GM23338 (cell line): ENCODE data around the gene AATF. TPM values are rescaled to one million over a fixed set of nuclear protein-coding genes. Genes with fewer than 3 reads are reported as not detected.

ENCODE experiments used
- ATAC-seq: fragments of 200-7000 bp; cut with Tn5 transposase; 3 replicates; pipeline ENCODE4 v1.9.1; 2020
- DNase-seq: peaks from one replicate; pipeline ENCODE4 v3.0.0-alpha.2; 2015; ENCODE audit warnings: low spot score
- H2AFZ ChIP-seq: fragments of 200-600 bp; sonication (generic); 2 replicates; pipeline ENCODE4 v1.8.0; 2016; ENCODE audit warnings: antibody characterized with exemption, mild to moderate bottlenecking, moderate library complexity
- H3F3A ChIP-seq: fragments of 200-600 bp; sonication (generic); replicated peaks from 2 replicates; pipeline ENCODE4 v1.8.0; 2017; ENCODE audit warnings: antibody characterized with exemption, mixed run types, low read depth
- H3K27ac ChIP-seq: fragments of 200-600 bp; sonication (generic); 2 replicates; pipeline ENCODE4 v1.6.1; 2016; ENCODE audit warnings: low read depth
- H3K27me3 ChIP-seq: fragments of 200-600 bp; sonication (generic); 2 replicates; pipeline ENCODE4 v1.8.0; 2016; ENCODE audit warnings: mild to moderate bottlenecking, mixed run types, moderate library complexity; ENCODE audit not compliant: insufficient read depth
- H3K36me3 ChIP-seq: fragments of 200-600 bp; sonication (generic); 2 replicates; pipeline ENCODE4 v1.8.0; 2016; ENCODE audit warnings: mild to moderate bottlenecking; ENCODE audit not compliant: insufficient read depth
- H3K4me1 ChIP-seq: fragments of 200-600 bp; sonication (generic); 2 replicates; pipeline ENCODE4 v1.8.0; 2016; ENCODE audit warnings: mild to moderate bottlenecking, moderate library complexity; ENCODE audit not compliant: insufficient read depth
- H3K4me2 ChIP-seq: fragments of 200-600 bp; sonication (generic); 2 replicates; pipeline ENCODE4 v1.7.1; 2017; ENCODE audit warnings: mixed run types
- H3K4me3 ChIP-seq: fragments of 200-600 bp; sonication (generic); 2 replicates; pipeline ENCODE4 v1.6.1; 2016; ENCODE audit warnings: mixed run types
- H3K79me2 ChIP-seq: fragments of 200-600 bp; sonication (generic); replicated peaks from 2 replicates; pipeline ENCODE4 v1.8.0; 2017; ENCODE audit warnings: mild to moderate bottlenecking; ENCODE audit not compliant: insufficient read depth
- H3K9me2 ChIP-seq: fragments of 200-600 bp; sonication (generic); 2 replicates; pipeline ENCODE4 v1.8.0; 2017; ENCODE audit not compliant: insufficient read depth
- H4K20me1 ChIP-seq: fragments of 200-600 bp; sonication (generic); replicated peaks from 2 replicates; pipeline ENCODE4 v1.8.0; 2017; ENCODE audit warnings: mild to moderate bottlenecking; ENCODE audit not compliant: insufficient read depth
- H3K27ac Mint-ChIP-seq: 2 replicates; pipeline ENCODE4 v1.8.0; 2020; ENCODE audit warnings: inconsistent platforms, mild to moderate bottlenecking, moderate library complexity, mixed read lengths
- H3K27me3 Mint-ChIP-seq: 3 replicates; pipeline ENCODE4 v1.8.0; 2022; ENCODE audit warnings: low read depth, mild to moderate bottlenecking, moderate library complexity, mixed read lengths, inconsistent platforms; ENCODE audit not compliant: insufficient read depth, poor library complexity
- H3K36me3 Mint-ChIP-seq: 3 replicates; pipeline ENCODE4 v1.8.0; 2021; ENCODE audit warnings: low read depth, mild to moderate bottlenecking, inconsistent platforms, moderate library complexity, mixed read lengths
- H3K4me1 Mint-ChIP-seq: 3 replicates; pipeline ENCODE4 v1.8.0; 2020; ENCODE audit warnings: mild to moderate bottlenecking, inconsistent platforms, mixed read lengths
- H3K4me3 Mint-ChIP-seq: 3 replicates; pipeline ENCODE4 v1.8.0; 2021; ENCODE audit warnings: moderate library complexity, mild to moderate bottlenecking, inconsistent platforms, mixed read lengths
- H3K9me3 Mint-ChIP-seq: 3 replicates; pipeline ENCODE4 v1.8.0; 2020; ENCODE audit warnings: moderate library complexity, mild to moderate bottlenecking, inconsistent platforms, mixed read lengths
- CREB1 ChIP-seq: fragments of 250-450 bp; sonication (Bioruptor Pico); IDR thresholded peaks from 2 replicates; pipeline ENCODE4 v1.5.0; 2020; ENCODE audit warnings: low read depth, mild to moderate bottlenecking, moderate library complexity
- CTCF ChIP-seq, 2 experiments: fragments of 200-600 bp in 1 of 2; sonication (generic) in 1 of 2; conservative IDR thresholded peaks; 2 replicates each; pipeline versions ENCODE4 v1.5.1 to v1.6.1; 2016 to 2017; ENCODE audit warnings: antibody characterized with exemption in 2 of 2, low read depth in 2 of 2, mild to moderate bottlenecking in 2 of 2, moderate library complexity in 1 of 2
- ETS1 ChIP-seq: IDR thresholded peaks from 2 replicates; pipeline ENCODE4 v1.6.1; 2016; ENCODE audit warnings: antibody characterized with exemption
- EZH2 ChIP-seq: fragments of 200-600 bp; sonication (generic); IDR thresholded peaks from one replicate; pipeline ENCODE4 v1.8.0; 2017; ENCODE audit warnings: antibody characterized with exemption, mild to moderate bottlenecking, low read depth; ENCODE audit not compliant: unreplicated experiment
- EZH2phosphoT487 ChIP-seq: fragments of 200-600 bp; sonication (generic); IDR thresholded peaks from one replicate; pipeline ENCODE4 v1.8.1; 2018; ENCODE audit warnings: antibody characterized with exemption; ENCODE audit not compliant: unreplicated experiment
- JUNB ChIP-seq: IDR thresholded peaks from one replicate; pipeline ENCODE4 v1.6.1; 2016; ENCODE audit warnings: antibody characterized with exemption; ENCODE audit not compliant: unreplicated experiment
- NANOG ChIP-seq: IDR thresholded peaks from 2 replicates; pipeline ENCODE4 v1.6.1; 2016; ENCODE audit warnings: antibody characterized with exemption, borderline replicate concordance
- POLR2AphosphoS5 ChIP-seq: IDR thresholded peaks from 2 replicates; pipeline ENCODE4 v1.6.1; 2016; ENCODE audit warnings: antibody characterized with exemption, low read depth
- STAT1 ChIP-seq: IDR thresholded peaks from one replicate; pipeline ENCODE4 v1.6.1; 2016; ENCODE audit warnings: antibody characterized with exemption; ENCODE audit not compliant: unreplicated experiment
- ZNF114 ChIP-seq: fragments of 250-450 bp; sonication (Bioruptor Pico); IDR thresholded peaks from 2 replicates; pipeline ENCODE4 v1.5.0; 2020; ENCODE audit warnings: mild to moderate bottlenecking, moderate library complexity
- ZNF331 ChIP-seq: fragments of 250-450 bp; sonication (Bioruptor Pico); IDR thresholded peaks from 2 replicates; pipeline ENCODE4 v1.5.0; 2020; ENCODE audit warnings: low read depth, mild to moderate bottlenecking, moderate library complexity
- polyA plus RNA-seq: library from polyadenylated mRNA; unstranded; fragments of >200 nt; fragmentation: Nextera tagmentation; extraction: Ambion mirVana; gene quantifications from 2 replicates; pipeline ENCODE4 v1.2.1, GENCODE V29; 2016
- total RNA-seq: library from RNA; depleted of rRNA; stranded (reverse); fragments of >200 nt; shearing (Covaris generic); gene quantifications from 2 replicates; pipeline ENCODE4 v1.2.3, GENCODE V29; 2014
- TF ChIP-seq, protein P1 (sequence below): fragments of 250-450 bp; sonication (Bioruptor Pico); IDR thresholded peaks from 2 replicates; pipeline ENCODE4 v1.5.0; 2020; ENCODE audit warnings: mild to moderate bottlenecking, moderate library complexity
- TF ChIP-seq, protein P2 (sequence below): IDR thresholded peaks from one replicate; pipeline ENCODE4 v1.6.1; 2018; ENCODE audit warnings: antibody characterized with exemption; ENCODE audit not compliant: unreplicated experiment

The AATF gene
- total and polyA plus RNA-seq, 2 experiments from 2014 or later, result 40.2 to 71.2 TPM

GRCh38 chr17:37100231-37100630 lies 151.5 kb downstream of the AATF start:
- Mint-ChIP-seq H3K9me3 (no peaks in the 10 kb centered on the region), H3K4me3 (no peak overlapping the region), H3K27ac (peak overlapping the region; percentile 60; the same call in 1 of the 2 replicates), H3K4me1 (peaks cover 35% of the 10 kb centered on the region), H3K27me3 (peaks cover 3% of the 10 kb centered on the region), H3K36me3 (peaks cover 48% of the 10 kb centered on the region)
- H3K79me2 ChIP-seq, result no peaks in the 10 kb centered on the region
- H3K27ac ChIP-seq, result peak overlapping the region; percentile 23; the same call in 1 of the 2 replicates
- ATAC-seq (no peak), DNase-seq (no peak)
- no peak overlapping the region for H3K4me2 ChIP-seq
- no peaks in the 10 kb centered on the region for H4K20me1 ChIP-seq
- peaks cover 28% of the 10 kb centered on the region for H3K36me3 ChIP-seq
- no peak overlapping the region for H3K4me3 ChIP-seq
- no peak overlapping the region for H2AFZ ChIP-seq
- peaks cover 27% of the 10 kb centered on the region for H3K4me1 ChIP-seq
- no peaks in the 10 kb centered on the region for H3K27me3 ChIP-seq
- no peak for TF ChIP-seq NANOG
- TF ChIP-seq ZNF114 (CRISPR knock-in tag), result no peak
- TF ChIP-seq, protein P1, sequence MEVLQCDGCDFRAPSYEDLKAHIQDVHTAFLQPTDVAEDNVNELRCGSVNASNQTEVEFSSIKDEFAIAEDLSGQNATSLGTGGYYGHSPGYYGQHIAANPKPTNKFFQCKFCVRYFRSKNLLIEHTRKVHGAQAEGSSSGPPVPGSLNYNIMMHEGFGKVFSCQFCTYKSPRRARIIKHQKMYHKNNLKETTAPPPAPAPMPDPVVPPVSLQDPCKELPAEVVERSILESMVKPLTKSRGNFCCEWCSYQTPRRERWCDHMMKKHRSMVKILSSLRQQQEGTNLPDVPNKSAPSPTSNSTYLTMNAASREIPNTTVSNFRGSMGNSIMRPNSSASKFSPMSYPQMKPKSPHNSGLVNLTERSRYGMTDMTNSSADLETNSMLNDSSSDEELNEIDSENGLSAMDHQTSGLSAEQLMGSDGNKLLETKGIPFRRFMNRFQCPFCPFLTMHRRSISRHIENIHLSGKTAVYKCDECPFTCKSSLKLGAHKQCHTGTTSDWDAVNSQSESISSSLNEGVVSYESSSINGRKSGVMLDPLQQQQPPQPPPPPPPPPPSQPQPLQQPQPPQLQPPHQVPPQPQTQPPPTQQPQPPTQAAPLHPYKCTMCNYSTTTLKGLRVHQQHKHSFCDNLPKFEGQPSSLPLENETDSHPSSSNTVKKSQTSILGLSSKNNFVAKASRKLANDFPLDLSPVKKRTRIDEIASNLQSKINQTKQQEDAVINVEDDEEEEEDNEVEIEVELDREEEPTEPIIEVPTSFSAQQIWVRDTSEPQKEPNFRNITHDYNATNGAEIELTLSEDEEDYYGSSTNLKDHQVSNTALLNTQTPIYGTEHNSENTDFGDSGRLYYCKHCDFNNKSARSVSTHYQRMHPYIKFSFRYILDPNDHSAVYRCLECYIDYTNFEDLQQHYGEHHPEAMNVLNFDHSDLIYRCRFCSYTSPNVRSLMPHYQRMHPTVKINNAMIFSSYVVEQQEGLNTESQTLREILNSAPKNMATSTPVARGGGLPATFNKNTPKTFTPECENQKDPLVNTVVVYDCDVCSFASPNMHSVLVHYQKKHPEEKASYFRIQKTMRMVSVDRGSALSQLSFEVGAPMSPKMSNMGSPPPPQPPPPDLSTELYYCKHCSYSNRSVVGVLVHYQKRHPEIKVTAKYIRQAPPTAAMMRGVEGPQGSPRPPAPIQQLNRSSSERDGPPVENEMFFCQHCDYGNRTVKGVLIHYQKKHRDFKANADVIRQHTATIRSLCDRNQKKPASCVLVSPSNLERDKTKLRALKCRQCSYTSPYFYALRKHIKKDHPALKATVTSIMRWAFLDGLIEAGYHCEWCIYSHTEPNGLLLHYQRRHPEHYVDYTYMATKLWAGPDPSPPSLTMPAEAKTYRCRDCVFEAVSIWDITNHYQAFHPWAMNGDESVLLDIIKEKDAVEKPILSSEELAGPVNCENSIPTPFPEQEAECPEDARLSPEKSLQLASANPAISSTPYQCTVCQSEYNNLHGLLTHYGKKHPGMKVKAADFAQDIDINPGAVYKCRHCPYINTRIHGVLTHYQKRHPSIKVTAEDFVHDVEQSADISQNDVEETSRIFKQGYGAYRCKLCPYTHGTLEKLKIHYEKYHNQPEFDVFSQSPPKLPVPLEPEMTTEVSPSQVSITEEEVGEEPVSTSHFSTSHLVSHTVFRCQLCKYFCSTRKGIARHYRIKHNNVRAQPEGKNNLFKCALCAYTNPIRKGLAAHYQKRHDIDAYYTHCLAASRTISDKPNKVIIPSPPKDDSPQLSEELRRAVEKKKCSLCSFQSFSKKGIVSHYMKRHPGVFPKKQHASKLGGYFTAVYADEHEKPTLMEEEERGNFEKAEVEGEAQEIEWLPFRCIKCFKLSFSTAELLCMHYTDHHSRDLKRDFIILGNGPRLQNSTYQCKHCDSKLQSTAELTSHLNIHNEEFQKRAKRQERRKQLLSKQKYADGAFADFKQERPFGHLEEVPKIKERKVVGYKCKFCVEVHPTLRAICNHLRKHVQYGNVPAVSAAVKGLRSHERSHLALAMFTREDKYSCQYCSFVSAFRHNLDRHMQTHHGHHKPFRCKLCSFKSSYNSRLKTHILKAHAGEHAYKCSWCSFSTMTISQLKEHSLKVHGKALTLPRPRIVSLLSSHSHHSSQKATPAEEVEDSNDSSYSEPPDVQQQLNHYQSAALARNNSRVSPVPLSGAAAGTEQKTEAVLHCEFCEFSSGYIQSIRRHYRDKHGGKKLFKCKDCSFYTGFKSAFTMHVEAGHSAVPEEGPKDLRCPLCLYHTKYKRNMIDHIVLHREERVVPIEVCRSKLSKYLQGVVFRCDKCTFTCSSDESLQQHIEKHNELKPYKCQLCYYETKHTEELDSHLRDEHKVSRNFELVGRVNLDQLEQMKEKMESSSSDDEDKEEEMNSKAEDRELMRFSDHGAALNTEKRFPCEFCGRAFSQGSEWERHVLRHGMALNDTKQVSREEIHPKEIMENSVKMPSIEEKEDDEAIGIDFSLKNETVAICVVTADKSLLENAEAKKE (CRISPR knock-in tag), result no peak
- TF ChIP-seq CTCF (conservative IDR thresholded peaks at IDR 0.05; ENCODE audit: low read depth in 2 of 2), result no peak
- no peak for TF ChIP-seq ETS1
- no peak for TF ChIP-seq POLR2AphosphoS5
- no peak for TF ChIP-seq EZH2phosphoT487
- no peak for TF ChIP-seq STAT1
- no peak for TF ChIP-seq ZNF331 (CRISPR knock-in tag)
- no peak for TF ChIP-seq EZH2
- no peak for TF ChIP-seq CREB1
- TF ChIP-seq JUNB, result no peak
- TF ChIP-seq, protein P2, sequence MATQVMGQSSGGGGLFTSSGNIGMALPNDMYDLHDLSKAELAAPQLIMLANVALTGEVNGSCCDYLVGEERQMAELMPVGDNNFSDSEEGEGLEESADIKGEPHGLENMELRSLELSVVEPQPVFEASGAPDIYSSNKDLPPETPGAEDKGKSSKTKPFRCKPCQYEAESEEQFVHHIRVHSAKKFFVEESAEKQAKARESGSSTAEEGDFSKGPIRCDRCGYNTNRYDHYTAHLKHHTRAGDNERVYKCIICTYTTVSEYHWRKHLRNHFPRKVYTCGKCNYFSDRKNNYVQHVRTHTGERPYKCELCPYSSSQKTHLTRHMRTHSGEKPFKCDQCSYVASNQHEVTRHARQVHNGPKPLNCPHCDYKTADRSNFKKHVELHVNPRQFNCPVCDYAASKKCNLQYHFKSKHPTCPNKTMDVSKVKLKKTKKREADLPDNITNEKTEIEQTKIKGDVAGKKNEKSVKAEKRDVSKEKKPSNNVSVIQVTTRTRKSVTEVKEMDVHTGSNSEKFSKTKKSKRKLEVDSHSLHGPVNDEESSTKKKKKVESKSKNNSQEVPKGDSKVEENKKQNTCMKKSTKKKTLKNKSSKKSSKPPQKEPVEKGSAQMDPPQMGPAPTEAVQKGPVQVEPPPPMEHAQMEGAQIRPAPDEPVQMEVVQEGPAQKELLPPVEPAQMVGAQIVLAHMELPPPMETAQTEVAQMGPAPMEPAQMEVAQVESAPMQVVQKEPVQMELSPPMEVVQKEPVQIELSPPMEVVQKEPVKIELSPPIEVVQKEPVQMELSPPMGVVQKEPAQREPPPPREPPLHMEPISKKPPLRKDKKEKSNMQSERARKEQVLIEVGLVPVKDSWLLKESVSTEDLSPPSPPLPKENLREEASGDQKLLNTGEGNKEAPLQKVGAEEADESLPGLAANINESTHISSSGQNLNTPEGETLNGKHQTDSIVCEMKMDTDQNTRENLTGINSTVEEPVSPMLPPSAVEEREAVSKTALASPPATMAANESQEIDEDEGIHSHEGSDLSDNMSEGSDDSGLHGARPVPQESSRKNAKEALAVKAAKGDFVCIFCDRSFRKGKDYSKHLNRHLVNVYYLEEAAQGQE, result no peak
- H3K9me2 ChIP-seq, result no peaks in the 10 kb centered on the region
- H3F3A ChIP-seq, result no peaks in the 10 kb centered on the region; the same call in 1 of the 2 replicates
